HG03442 (cell line): Measurements from ENCODE around the gene CR1L.
"Not testable (repeated sequence)": the region's sequence is repeated elsewhere in the genome, so short reads cannot be mapped to it uniquely, and the experiment has no call there.

Experiments
- ATAC-seq: cut with Tn5 transposase; IDR thresholded peaks from one replicate; pipeline ENCODE4 v1.9.1; 2021; ENCODE audit warnings: mild to moderate bottlenecking, moderate library complexity; ENCODE audit not compliant: unreplicated experiment

CR1L gene

GRCh38 chr1:207680590-207681388, 35.9 kb downstream of the CR1L start:
- not testable (repeated sequence) for ATAC-seq

DNA sequence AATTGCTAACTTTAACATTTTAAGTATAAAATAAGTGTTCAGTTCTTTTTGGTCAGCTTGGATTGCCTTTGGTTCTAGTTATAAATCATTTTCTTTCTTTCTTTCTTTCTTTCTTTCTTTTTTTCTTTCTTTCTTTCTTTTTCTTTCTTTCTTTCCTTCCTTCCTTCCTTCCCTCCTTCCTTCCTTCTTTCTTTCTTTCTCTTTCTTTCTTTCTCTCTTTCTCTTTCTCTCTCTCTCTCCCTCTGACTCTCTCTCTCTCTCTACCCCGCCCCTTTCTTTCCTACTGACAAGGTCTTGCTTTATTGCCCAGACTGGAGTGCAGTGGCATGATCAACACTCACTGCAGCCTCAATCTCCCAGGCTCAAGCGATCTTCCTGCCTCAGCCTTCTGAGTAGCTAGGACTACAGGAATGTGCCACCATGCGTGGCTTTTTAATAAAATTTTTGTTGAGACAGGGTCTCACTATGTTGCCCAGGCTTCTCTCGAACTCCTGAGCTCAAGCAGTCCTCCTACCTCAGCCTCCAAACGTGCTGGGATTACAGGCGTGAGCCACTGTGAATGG, 38.0 kb downstream of the CR1L start:
- ATAC-seq = not testable (repeated sequence)

DNA sequence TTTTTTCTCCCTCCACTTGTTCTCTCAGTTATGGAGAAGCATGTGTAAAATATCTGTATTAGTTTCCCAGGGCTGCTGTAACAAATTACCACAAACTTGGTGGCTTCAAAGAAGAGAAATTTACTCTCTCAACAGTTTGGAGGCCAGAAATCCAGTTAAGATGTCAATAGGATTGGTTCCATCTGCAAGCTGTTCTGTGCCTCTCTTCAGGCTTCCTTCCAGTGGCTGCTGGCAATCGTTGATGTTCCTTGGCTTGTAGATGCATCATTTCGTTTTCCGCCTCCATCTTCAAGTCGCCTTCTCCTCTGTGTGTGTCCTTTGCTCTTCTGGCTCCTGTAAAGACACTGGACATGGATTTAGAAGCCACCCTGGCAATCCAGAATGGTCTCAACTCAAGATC, 45.6 kb downstream of the CR1L start:
- ATAC-seq = not testable (repeated sequence)

DNA sequence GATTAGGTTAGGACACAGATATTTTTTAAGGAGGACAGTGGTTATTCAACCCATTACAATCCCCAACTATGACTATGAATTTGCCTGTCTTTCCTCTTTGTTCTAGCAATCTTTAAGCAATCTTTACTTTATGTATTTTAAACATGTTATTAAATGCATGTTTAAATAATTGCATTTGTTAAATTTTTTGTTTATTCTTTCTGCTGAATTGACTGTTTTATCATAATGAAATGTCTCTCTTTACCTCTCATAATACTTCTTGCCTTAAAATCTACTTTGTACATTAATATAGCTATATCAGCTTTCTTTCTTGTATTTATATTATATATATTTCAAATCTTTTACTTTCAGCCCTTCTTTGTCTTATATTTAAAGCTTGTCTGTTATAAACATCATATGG, 46.1 kb downstream of the CR1L start:
- no peak for ATAC-seq

- ATAC-seq = no peak
Observed at GRCh38 chr1:207691841-207692240, 46.9 kb downstream of the CR1L start.

DNA sequence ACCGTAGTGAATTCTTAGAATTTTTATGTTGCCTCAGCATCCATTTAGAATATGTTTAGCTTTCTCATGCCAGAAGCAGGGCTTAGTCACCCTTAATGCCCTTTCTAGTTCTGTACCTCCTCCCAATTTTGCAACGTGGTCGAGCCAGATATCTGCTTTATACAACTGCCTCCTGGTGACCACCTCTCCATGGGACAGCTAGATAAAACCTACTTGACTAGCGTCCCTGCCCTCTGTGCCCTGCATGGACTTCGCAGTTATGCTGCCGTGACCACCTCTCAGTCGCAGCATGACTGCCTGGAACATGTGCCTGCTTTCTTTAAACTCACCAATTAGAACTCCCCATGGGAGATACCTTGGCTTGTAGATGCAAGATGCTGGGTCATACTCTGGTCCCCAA, 47.4 kb downstream of the CR1L start:
- ATAC-seq = not testable (repeated sequence)

DNA sequence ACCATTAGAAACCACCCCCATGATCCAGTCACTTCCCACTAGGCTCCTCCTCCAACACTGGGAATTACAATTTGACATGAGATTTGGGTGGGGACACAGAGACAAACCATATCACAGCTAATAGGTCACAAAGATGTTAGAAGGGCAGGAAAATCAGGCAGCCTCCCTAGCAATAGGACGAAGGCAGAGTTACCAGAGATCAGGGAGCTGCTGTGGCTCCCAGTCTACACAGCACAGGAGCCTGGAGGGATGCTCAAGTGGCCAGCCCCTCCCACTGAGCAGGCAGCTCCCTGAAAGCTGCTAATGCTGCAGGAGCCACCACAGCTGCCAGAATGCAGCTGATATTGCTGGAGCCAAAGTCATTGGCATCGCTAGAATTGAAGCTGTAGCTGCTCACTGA, 51.0 kb downstream of the CR1L start:
- ATAC-seq = no peak

GRCh38 chr1:207698822-207699483, 54.0 kb downstream of the CR1L start:
- no peak for ATAC-seq

- no peak for ATAC-seq
Observed at GRCh38 chr1:207702317-207702716, 57.4 kb downstream of the CR1L start.

DNA sequence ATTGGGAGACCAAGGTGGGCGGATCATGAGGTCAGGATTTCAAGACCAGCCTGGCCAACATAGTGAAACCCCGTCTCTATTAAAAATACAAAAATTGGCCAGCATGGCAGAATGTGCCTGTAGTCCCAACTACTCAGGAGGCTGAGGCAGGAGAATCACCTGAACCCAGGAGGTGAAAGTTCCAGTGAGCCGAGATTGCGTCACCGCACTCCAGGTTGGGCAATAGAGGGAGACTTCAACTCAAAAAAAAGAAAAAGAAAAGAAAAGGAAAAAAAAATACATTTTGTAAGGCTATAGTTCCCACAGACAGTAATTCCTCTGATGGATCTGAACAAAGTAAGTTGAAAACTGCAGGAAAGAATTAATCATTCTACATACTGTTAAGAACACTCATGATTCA, 58.8 kb downstream of the CR1L start:
- no peak for ATAC-seq

- ATAC-seq = not testable (repeated sequence)
Observed at GRCh38 chr1:207708004-207708403, 63.1 kb downstream of the CR1L start.

DNA sequence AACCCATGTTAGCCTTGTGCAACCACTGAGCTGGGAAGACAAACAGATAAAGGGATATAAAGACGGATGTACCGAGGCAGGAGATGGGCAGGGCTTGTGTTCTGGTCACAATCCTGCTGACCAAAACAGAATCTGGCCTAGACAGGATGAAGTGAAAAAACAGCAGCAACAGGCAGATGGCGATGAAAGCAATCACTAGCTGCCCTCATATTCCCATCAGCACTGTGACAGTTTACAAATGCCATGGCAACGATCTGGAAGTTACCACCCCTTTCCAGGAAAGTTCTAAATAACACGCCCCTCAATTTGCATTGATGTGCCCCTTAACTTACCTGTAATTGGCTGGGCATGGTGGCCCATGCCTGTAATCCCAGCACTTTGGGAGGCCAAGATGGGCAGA, 66.4 kb downstream of the CR1L start:
- no peak for ATAC-seq

DNA sequence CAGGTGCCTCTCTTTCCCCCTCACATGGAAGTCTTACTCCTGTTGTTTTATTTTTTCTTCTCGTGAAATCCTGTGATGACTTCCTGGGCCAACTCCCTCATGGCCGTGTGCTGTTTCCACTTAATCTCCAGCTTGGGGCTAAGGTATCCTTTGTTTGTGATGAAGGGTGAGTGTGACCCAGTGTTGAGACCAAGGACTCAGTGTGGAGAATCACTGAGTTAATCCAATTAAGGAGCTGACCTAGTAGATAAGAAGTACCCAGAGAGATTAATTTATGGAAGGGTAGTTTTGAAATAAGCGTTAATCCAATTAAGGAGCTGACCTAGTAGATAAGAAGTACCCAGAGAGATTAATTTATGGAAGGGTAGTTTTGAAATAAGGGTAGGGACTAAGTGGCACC, 67.8 kb downstream of the CR1L start:
- ATAC-seq = not testable (repeated sequence)

DNA sequence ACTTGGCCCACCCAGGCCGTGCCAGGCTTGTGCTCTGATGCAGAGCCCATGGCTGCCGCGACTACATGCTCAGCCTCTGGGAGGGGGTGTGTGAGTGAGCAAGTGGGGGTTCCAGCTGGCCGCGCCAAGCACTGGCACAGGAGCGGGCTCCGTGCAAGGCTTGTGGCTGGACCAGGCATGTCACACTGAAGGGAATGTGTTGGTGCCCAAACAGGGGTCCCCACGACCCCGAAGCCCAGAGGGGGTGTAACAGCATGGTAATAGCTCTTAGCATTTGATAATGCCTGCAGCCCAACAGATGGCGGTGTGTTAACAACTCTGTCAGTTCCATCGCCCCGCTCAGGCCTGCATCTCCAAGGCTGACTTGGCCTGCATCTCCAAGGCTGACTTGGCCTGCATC, 68.6 kb downstream of the CR1L start:
- no peak for ATAC-seq

GRCh38 chr1:207719234-207719633, 74.3 kb downstream of the CR1L start:
- ATAC-seq = no peak

- not testable (repeated sequence) for ATAC-seq
Observed at GRCh38 chr1:207728200-207728858, 83.4 kb downstream of the CR1L start.

GRCh38 chr1:207737503-207738157, 92.7 kb downstream of the CR1L start:
- ATAC-seq = not testable (repeated sequence)

DNA sequence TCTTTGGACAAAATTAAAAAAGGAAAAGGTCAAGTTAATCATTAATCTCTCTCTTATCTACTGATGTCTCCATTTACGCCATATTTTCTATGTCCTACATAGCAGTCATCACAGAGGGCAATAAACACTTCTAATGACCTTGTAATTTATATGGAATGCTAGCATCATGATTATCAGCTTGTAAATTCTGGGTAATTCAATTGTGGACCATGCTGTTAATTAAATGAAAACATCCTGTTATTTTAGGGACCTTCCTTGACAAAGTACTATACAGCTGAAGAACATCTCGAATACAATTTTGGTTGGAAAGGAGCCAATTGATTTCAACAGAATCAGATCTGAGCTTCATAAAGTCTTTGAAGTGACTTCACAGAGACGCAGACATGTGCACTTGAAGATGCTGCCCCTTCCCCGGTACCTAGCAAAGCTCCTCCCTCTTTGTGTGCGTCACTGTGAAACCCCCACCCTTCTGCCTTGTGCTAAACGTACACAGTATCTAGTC, 93.3 kb downstream of the CR1L start:
- not testable (repeated sequence) for ATAC-seq

- ATAC-seq = no peak
Observed at GRCh38 chr1:207740207-207740606, 95.3 kb downstream of the CR1L start.

GRCh38 chr1:207742850-207743555, 98.1 kb downstream of the CR1L start:
- ATAC-seq = no peak
